Measurements from ENCODE around the gene ADAMTSL1. TPM values are rescaled to one million over a fixed set of nuclear protein-coding genes. Genes with fewer than 3 reads are reported as not detected.

The ADAMTSL1 gene
- total and polyA plus RNA-seq, 2 experiments from 2014 or later: 2.3 to 5.0 TPM

DNA sequence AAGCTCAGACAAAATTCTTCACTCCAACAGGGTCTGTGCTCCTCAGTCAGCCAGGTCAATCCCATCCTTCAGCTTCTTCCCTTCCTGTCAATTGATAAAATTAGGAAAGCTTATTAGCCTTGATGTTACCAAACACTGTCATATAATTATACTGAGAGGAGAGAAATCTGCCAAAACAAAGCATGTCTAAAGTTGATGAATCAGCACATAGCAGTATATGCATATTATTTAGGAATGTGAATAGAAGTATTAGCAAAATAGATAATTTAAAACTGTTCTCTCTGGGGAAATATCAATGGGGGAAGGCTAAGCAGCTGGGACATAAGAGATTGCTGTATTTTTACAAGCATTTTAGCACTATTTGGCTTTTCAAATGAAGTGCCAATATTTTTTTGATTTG, 451.9 kb downstream of the ADAMTSL1 start:
- H3K27ac ChIP-seq (ENCODE audit: low read depth): no peak overlapping the region
- H3K4me1 ChIP-seq (ENCODE audit: insufficient read depth): no peaks in the 10 kb centered on the region
- Mint-ChIP-seq H3K4me3 (no peak overlapping the region), H3K4me1 (0 out of 3 replicates have a peak, but pooled peaks cover 3% of the 10 kb centered on the region), H3K27me3 (ENCODE audit: insufficient read depth, low read depth, poor library complexity) (peaks cover 6% of the 10 kb centered on the region), H3K36me3 (ENCODE audit: low read depth) (no peaks in the 10 kb centered on the region), H3K27ac (no peak overlapping the region), H3K9me3 (no peaks in the 10 kb centered on the region)
- H4K20me1 ChIP-seq (replicated peaks; ENCODE audit: insufficient read depth): no peaks in the 10 kb centered on the region
- H3K4me2 ChIP-seq: no peak overlapping the region
- no peaks in the 10 kb centered on the region for H3K36me3 ChIP-seq (ENCODE audit: insufficient read depth)
- no peaks in the 10 kb centered on the region for H3K27me3 ChIP-seq (ENCODE audit: insufficient read depth)
- H3K4me3 ChIP-seq: no peak overlapping the region
- no peak for TF ChIP-seq EZH2 (IDR thresholded peaks at IDR 0.05; ENCODE audit: low read depth, unreplicated experiment)
- no peak for TF ChIP-seq EZH2phosphoT487 (IDR thresholded peaks at IDR 0.05; ENCODE audit: unreplicated experiment)
- no peak for TF ChIP-seq CREB1 (CRISPR knock-in tag; IDR thresholded peaks at IDR 0.05; ENCODE audit: low read depth)
- TF ChIP-seq, protein P1, sequence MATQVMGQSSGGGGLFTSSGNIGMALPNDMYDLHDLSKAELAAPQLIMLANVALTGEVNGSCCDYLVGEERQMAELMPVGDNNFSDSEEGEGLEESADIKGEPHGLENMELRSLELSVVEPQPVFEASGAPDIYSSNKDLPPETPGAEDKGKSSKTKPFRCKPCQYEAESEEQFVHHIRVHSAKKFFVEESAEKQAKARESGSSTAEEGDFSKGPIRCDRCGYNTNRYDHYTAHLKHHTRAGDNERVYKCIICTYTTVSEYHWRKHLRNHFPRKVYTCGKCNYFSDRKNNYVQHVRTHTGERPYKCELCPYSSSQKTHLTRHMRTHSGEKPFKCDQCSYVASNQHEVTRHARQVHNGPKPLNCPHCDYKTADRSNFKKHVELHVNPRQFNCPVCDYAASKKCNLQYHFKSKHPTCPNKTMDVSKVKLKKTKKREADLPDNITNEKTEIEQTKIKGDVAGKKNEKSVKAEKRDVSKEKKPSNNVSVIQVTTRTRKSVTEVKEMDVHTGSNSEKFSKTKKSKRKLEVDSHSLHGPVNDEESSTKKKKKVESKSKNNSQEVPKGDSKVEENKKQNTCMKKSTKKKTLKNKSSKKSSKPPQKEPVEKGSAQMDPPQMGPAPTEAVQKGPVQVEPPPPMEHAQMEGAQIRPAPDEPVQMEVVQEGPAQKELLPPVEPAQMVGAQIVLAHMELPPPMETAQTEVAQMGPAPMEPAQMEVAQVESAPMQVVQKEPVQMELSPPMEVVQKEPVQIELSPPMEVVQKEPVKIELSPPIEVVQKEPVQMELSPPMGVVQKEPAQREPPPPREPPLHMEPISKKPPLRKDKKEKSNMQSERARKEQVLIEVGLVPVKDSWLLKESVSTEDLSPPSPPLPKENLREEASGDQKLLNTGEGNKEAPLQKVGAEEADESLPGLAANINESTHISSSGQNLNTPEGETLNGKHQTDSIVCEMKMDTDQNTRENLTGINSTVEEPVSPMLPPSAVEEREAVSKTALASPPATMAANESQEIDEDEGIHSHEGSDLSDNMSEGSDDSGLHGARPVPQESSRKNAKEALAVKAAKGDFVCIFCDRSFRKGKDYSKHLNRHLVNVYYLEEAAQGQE (IDR thresholded peaks at IDR 0.05; ENCODE audit: unreplicated experiment): no peak
- TF ChIP-seq, protein P2, sequence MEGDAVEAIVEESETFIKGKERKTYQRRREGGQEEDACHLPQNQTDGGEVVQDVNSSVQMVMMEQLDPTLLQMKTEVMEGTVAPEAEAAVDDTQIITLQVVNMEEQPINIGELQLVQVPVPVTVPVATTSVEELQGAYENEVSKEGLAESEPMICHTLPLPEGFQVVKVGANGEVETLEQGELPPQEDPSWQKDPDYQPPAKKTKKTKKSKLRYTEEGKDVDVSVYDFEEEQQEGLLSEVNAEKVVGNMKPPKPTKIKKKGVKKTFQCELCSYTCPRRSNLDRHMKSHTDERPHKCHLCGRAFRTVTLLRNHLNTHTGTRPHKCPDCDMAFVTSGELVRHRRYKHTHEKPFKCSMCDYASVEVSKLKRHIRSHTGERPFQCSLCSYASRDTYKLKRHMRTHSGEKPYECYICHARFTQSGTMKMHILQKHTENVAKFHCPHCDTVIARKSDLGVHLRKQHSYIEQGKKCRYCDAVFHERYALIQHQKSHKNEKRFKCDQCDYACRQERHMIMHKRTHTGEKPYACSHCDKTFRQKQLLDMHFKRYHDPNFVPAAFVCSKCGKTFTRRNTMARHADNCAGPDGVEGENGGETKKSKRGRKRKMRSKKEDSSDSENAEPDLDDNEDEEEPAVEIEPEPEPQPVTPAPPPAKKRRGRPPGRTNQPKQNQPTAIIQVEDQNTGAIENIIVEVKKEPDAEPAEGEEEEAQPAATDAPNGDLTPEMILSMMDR (conservative IDR thresholded peaks at IDR 0.05; ENCODE audit: low read depth in 2 of 2): no peak
- TF ChIP-seq, protein P3, sequence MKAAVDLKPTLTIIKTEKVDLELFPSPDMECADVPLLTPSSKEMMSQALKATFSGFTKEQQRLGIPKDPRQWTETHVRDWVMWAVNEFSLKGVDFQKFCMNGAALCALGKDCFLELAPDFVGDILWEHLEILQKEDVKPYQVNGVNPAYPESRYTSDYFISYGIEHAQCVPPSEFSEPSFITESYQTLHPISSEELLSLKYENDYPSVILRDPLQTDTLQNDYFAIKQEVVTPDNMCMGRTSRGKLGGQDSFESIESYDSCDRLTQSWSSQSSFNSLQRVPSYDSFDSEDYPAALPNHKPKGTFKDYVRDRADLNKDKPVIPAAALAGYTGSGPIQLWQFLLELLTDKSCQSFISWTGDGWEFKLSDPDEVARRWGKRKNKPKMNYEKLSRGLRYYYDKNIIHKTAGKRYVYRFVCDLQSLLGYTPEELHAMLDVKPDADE (IDR thresholded peaks at IDR 0.05): no peak
- TF ChIP-seq JUNB (IDR thresholded peaks at IDR 0.05; ENCODE audit: unreplicated experiment): no peak
- TF ChIP-seq STAT1 (IDR thresholded peaks at IDR 0.05; ENCODE audit: unreplicated experiment): no peak
- H3K79me2 ChIP-seq (replicated peaks; ENCODE audit: insufficient read depth): no peaks in the 10 kb centered on the region
- no peaks in the 10 kb centered on the region for H3F3A ChIP-seq (replicated peaks; ENCODE audit: low read depth)
- DNase-seq (ENCODE audit: low spot score): no peak
- no peaks in the 10 kb centered on the region for H3K9me2 ChIP-seq (ENCODE audit: insufficient read depth)
- no peak overlapping the region for H2AFZ ChIP-seq
- ATAC-seq: no peak

DNA sequence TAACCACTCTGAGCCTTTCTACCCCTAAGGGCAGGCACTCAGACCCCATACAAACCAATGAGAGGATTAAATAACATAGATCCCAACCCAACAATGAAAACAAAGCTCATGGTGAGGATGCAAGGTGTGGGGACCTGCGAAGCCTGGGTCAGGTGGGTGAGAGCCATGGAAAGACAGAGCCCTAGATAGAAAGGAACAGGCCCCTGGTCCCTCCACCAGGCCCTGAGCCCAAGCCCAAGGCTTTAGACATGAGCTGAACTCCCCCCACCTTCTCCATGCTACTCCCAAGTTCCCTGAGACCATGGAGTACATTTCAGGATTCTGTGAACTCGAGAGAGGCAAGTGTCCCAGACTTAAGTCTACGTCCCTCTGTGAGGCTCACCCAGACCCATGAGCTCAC, 452.6 kb downstream of the ADAMTSL1 start:
- H3K9me2 ChIP-seq (ENCODE audit: insufficient read depth): no peaks in the 10 kb centered on the region
- no peak for DNase-seq (ENCODE audit: low spot score)
- H3F3A ChIP-seq (replicated peaks; ENCODE audit: low read depth): no peaks in the 10 kb centered on the region
- no peaks in the 10 kb centered on the region for H4K20me1 ChIP-seq (replicated peaks; ENCODE audit: insufficient read depth)
- H3K79me2 ChIP-seq (replicated peaks; ENCODE audit: insufficient read depth): no peaks in the 10 kb centered on the region
- H3K4me3 ChIP-seq: no peak overlapping the region
- H2AFZ ChIP-seq: no peak overlapping the region
- no peaks in the 10 kb centered on the region for H3K9me3 Mint-ChIP-seq
- H3K27ac ChIP-seq (ENCODE audit: low read depth): no peak overlapping the region
- H3K4me1 Mint-ChIP-seq: 0 out of 3 replicates have a peak, but pooled peaks cover under 1% of the 10 kb centered on the region
- no peak for ATAC-seq
- no peaks in the 10 kb centered on the region for H3K36me3 ChIP-seq (ENCODE audit: insufficient read depth)
- no peak overlapping the region for H3K27ac Mint-ChIP-seq
- H3K4me1 ChIP-seq (ENCODE audit: insufficient read depth): no peaks in the 10 kb centered on the region
- H3K36me3 Mint-ChIP-seq (ENCODE audit: low read depth): no peaks in the 10 kb centered on the region
- H3K4me2 ChIP-seq: no peak overlapping the region
- peaks cover 6% of the 10 kb centered on the region for H3K27me3 Mint-ChIP-seq (ENCODE audit: insufficient read depth, low read depth, poor library complexity)
- H3K4me3 Mint-ChIP-seq: no peak overlapping the region
- no peaks in the 10 kb centered on the region for H3K27me3 ChIP-seq (ENCODE audit: insufficient read depth)
- no peak for TF ChIP-seq CREB1 (CRISPR knock-in tag; IDR thresholded peaks at IDR 0.05; ENCODE audit: low read depth)
- TF ChIP-seq, protein P3 (IDR thresholded peaks at IDR 0.05): no peak
- TF ChIP-seq, protein P1 (IDR thresholded peaks at IDR 0.05; ENCODE audit: unreplicated experiment): no peak
- no peak for TF ChIP-seq EZH2 (IDR thresholded peaks at IDR 0.05; ENCODE audit: low read depth, unreplicated experiment)
- no peak for TF ChIP-seq STAT1 (IDR thresholded peaks at IDR 0.05; ENCODE audit: unreplicated experiment)
